Dedifferentiated amniotic fluid mesenchymal stem cell (primary cell): ENCODE results near the gene IL1R1.

Experiments used
- DNase-seq: peaks from one replicate; pipeline ENCODE4 v3.0.0-alpha.2; 2016; ENCODE audit errors: extremely low spot score

Gene IL1R1

DNA sequence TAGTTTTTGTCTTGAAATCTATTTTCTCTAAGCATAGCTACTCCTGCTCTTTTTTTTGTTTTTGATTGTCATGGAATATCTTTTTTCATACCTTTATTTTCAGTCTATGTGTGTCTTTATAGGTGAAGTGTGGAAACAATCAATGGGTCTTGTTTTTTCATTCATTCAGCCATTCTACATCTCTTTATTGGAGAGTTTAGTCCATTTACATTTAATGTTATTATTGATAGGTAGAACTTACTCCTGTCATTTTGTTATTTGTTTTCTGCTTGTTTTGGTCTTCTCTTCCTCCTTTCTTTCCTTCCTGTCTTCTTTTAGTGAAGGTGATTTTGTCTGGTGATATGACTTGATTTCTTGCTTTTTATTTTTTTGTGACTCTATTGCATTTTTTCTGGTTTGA lies 62.1 kb downstream of the IL1R1 start:
- DNase-seq, result no peak

DNA sequence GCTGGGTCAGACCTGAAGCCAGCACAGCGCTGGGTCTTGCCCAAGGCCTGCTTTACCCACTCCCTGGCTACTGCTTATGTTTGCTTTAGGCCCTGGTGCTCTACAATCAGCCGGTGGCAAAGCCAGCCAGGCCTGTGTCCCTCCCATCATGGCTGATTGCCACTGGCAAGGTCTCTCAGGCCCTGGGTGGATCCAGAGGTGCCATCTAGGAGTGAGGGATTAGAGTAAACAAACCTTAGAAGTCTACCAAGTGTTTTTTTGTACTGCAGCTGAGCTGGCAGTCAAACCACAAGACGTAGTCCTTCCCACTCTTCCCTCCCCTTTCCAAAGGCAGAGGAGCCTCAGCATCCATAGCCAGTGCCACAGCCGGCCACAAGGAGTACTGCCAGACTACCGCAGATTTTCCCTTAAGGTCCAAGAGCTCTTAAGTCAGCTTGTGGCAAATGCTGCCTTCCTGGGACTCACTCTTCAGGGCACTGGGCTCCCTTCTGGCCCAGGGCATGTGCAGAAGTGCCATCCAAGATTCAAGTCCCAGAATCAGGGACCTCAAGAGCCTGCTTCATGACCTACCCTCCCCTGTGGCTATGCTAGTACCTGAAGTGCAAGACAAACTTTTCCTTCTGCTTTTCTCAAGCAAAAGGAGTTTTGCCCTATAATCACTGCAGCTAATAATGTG lies 64.3 kb downstream of the IL1R1 start:
- DNase-seq, result no peak

DNA sequence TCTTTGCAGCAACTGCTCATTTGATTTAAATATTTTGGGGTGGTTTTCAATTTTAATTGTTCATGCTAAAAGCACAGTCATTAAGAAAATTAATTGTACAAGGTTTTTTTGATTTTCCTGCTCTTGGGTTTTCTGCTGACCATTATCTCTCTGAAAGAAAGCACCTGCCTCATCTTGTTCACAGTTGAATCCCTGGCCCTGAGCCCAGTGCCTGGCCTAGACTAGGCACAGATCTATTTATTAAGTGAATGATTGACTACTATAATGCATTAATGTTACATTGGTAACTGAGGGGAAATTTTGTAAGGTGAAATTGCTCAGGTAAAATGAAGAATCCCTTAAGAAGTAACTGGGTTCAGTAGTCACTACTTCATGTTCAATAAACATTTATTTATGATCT lies 66.2 kb downstream of the IL1R1 start:
- no peak for DNase-seq

DNA sequence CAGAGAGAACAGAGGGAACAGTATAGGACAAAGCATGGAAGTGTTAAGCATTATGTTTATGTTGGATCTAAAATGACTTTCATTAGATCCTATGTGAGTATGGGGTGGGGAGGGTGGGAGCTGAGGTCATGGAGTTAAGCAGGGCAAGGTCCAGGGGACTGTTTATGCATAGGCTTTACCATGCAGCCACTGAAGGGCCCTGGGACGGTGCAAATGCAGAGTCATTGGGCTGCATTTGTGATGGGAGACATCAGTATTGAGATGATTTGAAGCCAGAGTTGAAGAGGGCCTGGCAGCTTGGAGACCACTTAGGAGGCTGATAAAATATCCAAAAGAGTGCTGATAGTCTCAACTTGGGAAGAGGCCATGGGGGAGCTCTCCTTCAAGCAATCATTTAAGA lies 66.9 kb downstream of the IL1R1 start:
- DNase-seq, result no peak

DNA sequence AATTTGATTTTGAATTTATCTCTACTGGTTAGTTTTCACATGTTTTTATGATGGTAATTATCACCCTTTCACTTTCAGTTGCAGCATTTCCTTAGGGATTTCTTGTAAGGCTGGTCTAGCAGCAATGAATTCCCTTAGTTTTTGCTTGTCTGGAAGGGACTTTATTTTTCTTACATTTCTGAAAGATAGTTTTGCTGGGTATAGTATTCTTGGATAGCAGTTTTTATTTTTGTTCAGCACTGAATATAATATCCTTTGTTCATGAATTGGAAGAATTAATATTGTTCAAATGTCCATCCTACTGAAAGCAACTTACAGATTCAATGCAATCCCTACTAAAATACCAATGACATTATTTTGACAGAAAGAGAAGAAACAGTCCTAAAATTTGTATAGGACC lies 74.5 kb downstream of the IL1R1 start:
- no peak for DNase-seq

DNA sequence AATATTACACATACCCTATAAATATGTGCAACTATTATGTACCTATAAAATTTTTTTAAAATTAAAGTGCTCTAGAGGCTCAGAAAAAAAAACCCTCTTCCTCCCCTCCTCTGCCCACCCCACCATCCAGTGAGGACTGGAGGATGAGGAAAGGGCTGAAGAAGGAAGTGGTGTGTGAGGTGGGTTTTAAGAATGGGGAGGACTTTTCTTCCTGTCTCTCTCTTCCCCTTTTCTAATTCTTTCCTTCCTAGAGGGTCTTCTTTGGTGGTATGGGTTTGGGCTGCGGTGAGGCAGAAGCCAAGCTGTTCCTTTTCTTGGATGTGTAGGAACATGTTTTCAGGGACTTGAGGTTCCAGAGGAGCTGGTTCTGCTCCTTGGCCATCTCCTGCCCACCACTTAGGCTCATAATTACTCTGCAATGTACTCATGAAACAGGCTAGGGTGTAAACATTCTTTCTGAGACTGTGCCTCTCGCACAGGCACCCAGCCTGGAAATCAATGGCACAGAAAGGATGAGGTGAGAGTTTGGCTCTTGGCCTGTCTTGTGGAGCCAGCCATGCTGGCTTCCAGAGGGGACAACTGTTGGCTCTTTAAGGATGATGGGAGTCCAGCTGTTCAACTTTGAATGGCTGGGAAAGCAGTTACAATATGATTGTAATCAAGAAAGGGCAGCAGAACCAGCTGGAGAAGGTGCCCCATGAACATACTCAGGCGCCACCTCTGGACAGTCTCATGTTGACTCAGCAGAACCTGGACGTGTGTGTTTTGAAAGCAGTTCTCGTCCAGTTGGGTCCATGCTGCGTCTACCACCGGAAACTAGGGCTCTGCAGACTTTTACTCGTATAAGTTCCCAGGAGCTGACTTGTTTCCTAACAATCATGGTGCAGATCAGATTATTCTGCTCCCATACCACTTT lies 82.5 kb downstream of the IL1R1 start:
- DNase-seq, result no peak

DNA sequence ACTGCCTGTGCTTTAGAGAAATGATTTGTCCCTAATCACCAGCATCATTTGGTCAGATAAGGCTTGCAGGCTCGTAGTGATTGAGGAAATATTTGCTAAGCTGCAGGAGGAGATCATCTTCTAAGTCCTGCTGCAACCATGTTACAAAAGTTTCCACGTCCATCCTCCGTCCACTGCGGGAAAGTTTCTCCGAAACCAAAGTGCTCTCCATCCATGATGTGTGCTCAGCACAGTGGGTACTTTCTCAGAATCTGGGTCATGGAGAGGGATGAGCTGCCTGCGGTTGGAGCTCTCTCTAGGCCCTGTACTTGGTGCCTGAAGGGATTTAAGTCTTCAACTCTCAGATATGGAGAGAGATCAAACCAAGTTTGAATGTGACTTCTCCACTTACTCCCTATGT lies 83.6 kb downstream of the IL1R1 start:
- no peak for DNase-seq

DNA sequence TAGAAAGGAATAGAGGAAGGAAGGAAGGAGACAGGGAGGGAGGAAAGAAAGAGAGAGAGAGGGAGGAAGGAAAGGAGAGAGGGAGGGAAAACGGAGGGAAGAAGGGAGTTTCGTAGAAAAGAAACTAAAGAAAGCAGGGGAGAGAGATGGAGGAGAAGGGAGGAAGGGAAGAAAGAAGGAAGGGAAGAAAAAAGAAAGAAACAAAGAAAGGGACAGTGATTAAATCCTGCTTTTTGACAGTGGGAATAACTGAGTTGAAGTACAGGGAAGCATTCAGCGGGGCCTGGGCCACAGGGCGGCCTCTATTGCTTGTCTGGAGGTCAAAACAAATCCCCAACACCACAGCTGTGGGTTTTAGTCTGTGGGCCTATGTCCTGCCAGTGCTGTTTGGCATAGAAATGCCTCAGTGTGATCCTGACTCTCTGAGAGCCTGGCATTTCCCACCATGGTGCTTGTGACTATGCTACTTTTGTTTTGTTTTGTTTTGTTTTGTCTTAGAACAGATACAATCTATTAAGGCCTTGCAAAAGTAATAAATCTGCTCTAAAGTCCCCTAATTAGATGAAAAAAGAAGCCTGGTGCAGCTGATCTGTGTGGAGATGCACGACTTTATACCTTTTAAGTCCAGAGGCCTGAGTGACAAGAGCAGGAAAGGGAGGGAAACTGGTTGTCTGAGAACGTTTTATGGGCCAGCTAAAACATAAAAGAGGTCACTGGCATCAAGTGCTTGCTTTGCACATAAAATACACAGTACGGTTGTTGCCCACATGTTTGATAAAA lies 84.3 kb downstream of the IL1R1 start:
- no peak for DNase-seq

DNA sequence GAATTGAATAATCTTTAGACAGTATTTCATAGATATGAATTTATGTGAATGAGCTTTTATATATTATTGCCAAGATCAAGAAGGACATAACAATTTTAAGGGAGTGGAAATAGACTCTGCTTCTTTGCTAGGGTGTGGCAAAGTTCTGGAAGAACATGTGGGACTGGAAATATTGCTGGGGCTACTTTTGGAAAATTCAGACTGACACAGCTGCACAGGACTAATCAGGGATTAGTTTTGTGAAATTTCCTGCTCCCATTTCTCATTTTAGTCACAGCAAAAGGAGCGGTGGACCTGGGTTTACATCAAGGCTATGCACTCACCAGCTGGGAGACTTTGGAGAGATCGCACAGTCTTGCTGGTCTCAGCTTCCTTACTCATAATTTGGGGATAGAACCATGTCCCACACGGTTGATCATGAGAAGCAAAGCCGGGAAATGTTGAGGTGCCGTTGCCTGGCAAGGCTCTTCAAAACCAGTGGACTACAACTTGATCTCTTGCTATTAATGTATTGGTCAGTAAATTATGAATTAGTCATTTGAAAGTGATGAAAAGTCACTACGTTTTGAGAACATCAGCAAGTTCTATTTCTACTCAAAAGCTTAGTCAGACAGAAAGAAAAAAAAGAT lies 86.7 kb downstream of the IL1R1 start:
- DNase-seq, result no peak
